Measurements from ENCODE around the gene SLC35G1.

Gene SLC35G1

DNA sequence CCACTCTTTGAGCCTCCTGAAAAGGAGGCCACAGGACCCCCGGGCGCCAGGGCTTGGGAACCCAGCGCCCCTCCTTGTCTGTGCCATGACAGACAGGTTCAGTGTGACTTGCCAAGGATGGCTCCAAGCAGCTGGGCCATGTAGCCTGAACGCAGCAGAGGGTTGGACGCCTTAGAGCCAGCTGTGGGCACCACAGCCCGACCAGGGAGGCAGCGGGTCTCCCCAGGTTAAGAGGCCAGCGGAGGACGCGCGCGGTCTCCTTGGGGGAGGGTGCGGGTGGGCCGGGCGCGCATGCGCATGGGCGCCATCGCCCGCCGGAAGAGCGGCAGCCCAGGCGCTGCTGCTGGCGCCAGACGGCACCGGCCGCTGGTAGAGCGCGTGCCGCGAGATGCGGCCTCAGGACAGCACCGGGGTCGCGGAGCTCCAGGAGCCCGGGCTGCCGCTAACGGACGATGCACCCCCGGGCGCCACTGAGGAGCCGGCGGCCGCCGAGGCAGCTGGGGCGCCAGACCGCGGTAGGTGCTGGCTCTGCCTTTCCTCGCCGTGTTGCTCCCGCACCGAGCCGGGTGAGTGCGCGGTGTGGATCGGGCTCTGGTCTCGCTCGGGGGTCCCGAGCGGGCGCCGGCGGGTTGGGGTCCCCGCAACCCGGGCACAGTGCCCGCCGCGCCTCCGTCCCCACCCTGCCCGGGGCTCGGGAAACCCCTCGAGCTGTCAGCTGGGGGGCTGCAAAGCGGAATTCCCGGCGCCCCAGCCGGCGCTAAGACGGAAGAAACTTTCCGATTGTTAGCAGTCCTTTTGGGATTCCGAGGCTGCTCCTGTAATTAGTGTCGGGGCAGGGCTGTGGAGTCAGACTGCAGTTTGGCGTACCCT, at the start of gene SLC35G1:
Gene SLC35G1 (plus strand): TSS at position 333 of the 870 bp plus-strand sequence. CDS start 56 bp downstream, at position 389.
- peak; percentile 75 for DNase-seq (ENCODE audit: low read depth)

DNA sequence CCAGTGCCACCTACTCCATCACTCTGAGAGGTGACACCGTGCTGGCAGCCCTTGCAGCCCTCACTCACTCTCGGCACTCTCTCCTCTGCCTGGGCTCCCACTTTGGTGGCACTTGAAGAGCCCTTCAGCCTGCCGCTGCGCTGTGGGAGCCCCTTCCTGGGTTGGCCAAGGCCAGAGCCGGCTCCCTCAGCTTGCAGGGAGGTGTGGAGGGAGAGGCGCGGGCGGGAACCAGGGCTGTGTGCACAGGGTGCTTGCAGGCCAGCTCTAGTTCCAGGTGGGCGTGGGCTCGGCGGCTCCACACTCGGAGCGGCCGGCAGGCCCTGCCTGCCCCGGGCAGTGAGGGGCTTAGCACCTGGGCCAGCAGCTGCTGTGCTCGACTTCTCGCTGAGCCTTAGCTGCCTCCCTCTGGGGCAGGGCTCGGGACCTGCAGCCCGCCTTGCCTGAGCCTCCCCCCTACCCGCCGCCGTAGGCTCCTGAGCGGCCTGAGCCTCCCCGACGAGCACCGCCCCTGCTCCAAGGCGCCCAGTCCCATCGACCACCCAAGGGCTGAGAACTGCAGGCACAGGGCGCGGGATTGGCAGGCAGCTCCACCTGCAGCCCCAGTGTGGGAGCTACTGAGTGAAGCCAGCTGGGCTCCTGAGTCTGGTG, 48.7 kb upstream of the SLC35G1 start:
- DNase-seq (ENCODE audit: low read depth) = no peak

DNA sequence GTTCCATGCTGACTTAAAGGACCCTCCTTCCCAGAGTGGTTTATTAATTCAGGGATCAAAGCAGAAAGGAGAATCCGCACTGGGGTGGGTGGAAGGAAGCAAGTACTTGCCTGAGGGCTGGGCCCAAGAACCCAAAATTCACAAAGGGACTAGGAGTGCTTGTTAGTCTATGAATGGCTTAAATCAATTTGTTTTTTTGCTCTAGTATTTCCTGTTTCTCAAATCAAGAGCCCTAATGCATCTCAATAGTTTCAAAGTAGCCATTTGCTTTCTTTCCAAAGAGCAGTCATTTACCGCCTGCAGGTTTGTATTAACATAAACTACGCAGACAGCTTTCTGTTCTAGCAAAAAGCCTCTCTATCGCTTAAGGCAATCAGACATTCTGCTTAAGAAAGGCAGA, 44.2 kb upstream of the SLC35G1 start:
- DNase-seq (ENCODE audit: low read depth) = no peak

- no peak for DNase-seq (ENCODE audit: low read depth)
Observed at GRCh38 chr10:93850031-93851015, 43.5 kb upstream of the SLC35G1 start.

GRCh38 chr10:93851169-93851568, 42.6 kb upstream of the SLC35G1 start:
- no peak for DNase-seq (ENCODE audit: low read depth)

DNA sequence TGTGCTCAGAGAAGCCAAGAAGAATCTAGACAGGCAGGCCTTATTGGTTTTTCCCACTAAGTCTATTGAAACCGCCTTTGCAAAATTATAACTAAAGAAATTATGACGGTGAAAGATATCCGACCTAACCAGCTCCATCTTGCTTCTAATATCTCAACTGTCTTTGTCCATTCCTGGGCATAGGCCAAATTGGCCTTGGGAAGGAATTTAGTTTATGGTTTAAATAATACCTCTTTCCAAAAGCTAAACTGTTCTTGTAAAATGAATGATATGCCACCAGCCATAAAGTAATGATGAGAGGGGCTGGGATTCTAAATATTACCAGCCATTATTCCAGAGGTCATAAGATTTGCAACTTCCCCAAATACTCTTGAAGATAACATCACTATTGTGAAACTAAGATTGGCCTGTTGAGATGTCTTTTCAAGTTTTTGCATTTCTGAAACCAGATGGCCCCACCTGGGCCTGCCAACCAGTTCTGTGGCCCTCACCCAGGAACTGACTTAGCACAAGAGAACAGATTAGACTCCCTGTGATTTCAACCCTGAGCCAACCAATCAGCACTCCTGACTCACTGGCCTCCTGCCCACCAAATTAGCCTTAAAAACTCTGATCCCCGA, 41.2 kb upstream of the SLC35G1 start:
- no peak for DNase-seq (ENCODE audit: low read depth)

DNA sequence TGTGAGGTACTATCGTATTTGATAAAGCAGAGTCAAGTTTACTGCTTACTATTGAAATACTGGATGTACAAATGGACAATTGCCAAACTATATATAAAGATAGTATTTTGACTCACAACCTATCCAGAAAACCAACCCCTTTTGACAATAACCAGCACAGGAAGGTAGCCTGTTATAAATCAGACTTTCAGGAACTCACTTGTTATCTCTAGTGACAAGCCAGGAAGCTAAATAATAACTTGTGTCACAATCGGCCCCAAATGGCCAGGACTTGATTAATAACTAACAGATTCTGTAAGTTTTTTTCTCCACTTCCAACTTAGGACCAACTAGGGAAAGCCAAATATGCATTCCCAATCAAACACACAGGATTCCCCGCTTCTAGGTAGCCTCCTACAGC, 38.8 kb upstream of the SLC35G1 start:
- no peak for DNase-seq (ENCODE audit: low read depth)

- no peak for DNase-seq (ENCODE audit: low read depth)
Observed at GRCh38 chr10:93856349-93857145, 37.2 kb upstream of the SLC35G1 start.

- DNase-seq (ENCODE audit: low read depth) = peak; percentile 52
Observed at GRCh38 chr10:93859049-93859655, 34.6 kb upstream of the SLC35G1 start.

GRCh38 chr10:93861825-93862224, 32.0 kb upstream of the SLC35G1 start:
- no peak for DNase-seq (ENCODE audit: low read depth)

DNA sequence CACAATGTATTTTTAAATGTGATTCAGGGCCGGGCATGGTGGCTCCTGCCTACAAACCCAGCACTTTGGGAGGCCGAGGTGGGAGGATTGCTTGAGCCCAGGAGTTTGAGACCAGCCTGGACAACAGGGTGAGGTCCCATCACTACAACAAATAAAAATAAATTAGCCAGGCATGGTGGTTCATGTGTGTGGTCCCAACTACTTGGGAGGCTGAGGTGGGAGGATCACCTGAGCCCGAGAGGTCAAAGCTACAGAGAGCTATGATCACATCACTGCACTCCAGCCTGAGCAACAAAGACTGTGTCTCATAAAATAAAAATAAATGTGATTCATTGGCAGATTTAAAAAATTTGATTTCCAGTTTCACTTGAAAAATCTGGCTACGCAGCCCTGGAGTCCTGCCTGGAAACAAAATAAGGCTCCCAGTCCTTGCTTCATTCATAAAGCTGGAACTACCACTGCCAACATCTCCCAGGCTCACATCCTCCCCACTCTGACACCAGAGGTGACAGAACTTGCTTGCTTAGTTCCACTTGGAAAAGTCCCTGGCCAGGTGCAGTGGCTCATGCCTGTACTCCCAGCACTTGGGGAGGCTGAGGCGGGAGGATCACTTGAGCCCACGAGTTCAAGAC, 27.9 kb upstream of the SLC35G1 start:
- no peak for DNase-seq (ENCODE audit: low read depth)

- no peak for DNase-seq (ENCODE audit: low read depth)
Observed at GRCh38 chr10:93867525-93867924, 26.3 kb upstream of the SLC35G1 start.

DNA sequence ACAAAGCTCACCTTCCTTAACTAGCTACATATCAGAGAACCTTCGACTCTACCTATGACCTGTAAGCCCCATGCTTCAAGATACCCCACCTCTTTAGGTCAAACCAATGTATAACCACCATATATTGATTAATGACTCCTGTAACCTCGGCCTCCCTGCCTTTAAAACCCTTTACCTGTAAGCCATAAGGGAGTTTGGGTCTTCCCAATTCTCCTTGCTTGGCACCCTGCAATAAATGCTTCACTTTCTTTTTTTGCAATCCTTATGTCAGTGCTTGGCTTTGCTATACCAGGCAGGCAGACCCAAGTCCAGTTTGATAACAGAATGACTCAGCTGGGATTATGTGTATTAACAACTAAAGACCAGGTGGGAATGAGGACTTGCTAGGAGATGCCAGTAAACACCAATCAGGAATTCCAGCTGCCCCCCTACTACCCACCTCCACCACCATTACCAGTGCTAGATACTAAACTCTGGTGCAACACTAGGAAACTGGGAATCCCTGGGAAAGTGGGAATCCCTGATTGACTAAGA, 22.0 kb upstream of the SLC35G1 start:
- DNase-seq (ENCODE audit: low read depth) = no peak

DNA sequence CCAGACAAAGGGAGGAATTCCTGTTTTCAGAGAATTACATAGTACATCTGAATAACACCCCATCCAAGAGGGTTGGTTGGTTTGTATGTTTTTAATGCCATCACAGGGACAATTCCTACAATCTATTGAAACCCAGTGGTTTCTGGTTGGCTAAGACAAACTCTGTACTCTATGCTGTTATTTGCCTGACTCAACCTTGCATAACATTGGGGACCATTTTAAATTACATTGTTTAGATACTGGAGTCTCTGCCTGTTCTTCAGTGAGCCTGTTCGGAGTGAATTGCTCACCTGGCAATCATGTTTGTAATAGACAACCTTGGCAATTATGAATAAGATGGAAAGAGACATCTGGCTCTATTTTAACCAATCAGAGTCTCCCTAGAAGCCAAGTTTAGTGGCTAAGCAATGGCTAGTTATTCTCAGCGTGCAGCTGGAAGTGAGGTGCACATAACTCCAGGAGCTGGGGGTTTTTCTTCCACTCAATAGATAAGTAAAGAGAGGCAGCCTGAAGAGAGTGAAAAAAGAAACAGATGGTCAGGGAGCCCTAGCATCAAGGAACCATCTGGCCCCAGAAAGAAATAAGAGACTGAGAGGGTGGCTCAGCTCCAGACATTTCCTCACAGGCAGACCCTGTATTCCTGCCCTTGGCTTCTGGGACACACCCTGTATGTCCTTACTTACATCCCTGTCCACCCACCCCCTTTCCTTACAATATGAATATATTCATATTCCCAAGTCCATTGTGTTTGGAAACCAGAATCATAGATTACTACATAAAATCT, 21.2 kb upstream of the SLC35G1 start:
- DNase-seq (ENCODE audit: low read depth) = no peak

- DNase-seq (ENCODE audit: low read depth) = peak; percentile 33
Observed at GRCh38 chr10:93873420-93874115, 20.2 kb upstream of the SLC35G1 start.

- DNase-seq (ENCODE audit: low read depth) = no peak
Observed at GRCh38 chr10:93874309-93875031, 19.3 kb upstream of the SLC35G1 start.

DNA sequence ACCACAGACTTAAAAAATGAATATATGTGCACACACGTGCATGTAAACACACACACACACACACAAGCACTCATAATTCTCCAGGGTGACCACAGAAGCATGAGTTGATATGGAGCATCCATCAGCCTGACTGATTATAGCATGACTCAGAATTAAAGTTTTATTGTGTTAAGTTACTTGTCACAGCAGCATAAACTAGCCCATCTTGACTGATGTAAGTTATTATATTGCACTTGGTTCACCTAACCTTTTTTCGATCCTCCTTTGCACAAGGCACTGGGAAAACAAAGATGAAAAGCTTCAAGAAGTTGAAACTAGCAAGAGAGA, 18.8 kb upstream of the SLC35G1 start:
- peak; percentile 32 for DNase-seq (ENCODE audit: low read depth)

DNA sequence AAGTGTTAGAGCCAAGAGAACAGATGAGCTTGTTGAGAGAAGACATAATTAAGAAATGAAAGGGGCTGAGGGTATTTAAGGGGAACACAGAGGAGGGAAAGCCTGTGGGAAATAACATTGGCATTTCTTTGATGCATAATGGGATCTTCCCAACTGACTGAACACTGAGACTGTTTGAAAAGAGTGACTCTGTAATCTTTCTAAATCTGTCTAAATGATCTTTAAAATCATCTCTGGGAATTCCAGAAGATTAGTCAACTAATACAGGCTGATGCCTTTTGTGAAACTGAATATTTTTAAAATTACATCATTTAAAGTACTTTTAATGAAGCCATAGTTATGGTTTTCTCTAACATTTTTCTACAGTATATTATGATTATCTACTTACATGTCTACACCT, 17.4 kb upstream of the SLC35G1 start:
- DNase-seq (ENCODE audit: low read depth) = peak; percentile 33

All from ELR (cell line).